WTC11 (cell line): ENCODE results near the gene FCN1. TPM values are rescaled to one million over a fixed set of nuclear protein-coding genes. Genes with fewer than 3 reads are reported as not detected.

ENCODE experiments used
- ATAC-seq: fragments of 200-7000 bp; cut with Tn5 transposase; 2 replicates; pipeline ENCODE4 v1.10.0; 2021; ENCODE audit warnings: mild to moderate bottlenecking, moderate library complexity
- CTCF ChIA-PET: fragments of 300-600 bp; sonication (Branson Sonifier 250); formaldehyde crosslinking; loops from one replicate; lab custom pipeline; 2021; ENCODE audit warnings: antibody characterized with exemption; lab: Charles Lee
- POLR2A ChIA-PET: fragments of 350-600 bp; sonication (Branson Sonifier 250); formaldehyde crosslinking; loops from one replicate; lab custom pipeline; 2021; ENCODE audit warnings: antibody characterized with exemption; lab: Charles Lee
- DNase-seq: peaks from one replicate; pipeline ENCODE4 v3.0.0; 2021; ENCODE audit warnings: low spot score
- H3K27ac Mint-ChIP-seq: 2 replicates; pipeline ENCODE4 v1.8.0; 2021; ENCODE audit warnings: mixed read lengths
- H3K27me3 Mint-ChIP-seq: 2 replicates; pipeline ENCODE4 v1.8.0; 2021; ENCODE audit warnings: low read depth, mild to moderate bottlenecking, moderate library complexity, mixed read lengths
- H3K36me3 Mint-ChIP-seq: 2 replicates; pipeline ENCODE4 v1.8.0; 2021; ENCODE audit warnings: mixed read lengths
- H3K4me1 Mint-ChIP-seq: 2 replicates; pipeline ENCODE4 v1.8.0; 2022; ENCODE audit warnings: mixed read lengths
- H3K4me3 Mint-ChIP-seq: 2 replicates; pipeline ENCODE4 v1.8.0; 2021; ENCODE audit warnings: mild to moderate bottlenecking, moderate library complexity, mixed read lengths
- H3K9me3 Mint-ChIP-seq: 2 replicates; pipeline ENCODE4 v1.8.0; 2021; ENCODE audit warnings: mixed read lengths
- CREB1 ChIP-seq: sonication (generic); formaldehyde crosslinking; IDR thresholded peaks from 2 replicates; pipeline ENCODE4 v1.8.0; 2023; ENCODE audit warnings: mild to moderate bottlenecking, missing genetic modification reagents
- CREM ChIP-seq: sonication (generic); formaldehyde crosslinking; IDR thresholded peaks from 2 replicates; pipeline ENCODE4 v1.8.1; 2022; ENCODE audit warnings: mild to moderate bottlenecking, missing genetic modification reagents, moderate library complexity
- ELF4 ChIP-seq: sonication (generic); formaldehyde crosslinking; IDR thresholded peaks from 2 replicates; pipeline ENCODE4 v1.8.1; 2022; ENCODE audit warnings: low read depth, mild to moderate bottlenecking, moderate library complexity, missing genetic modification reagents
- FOXP1 ChIP-seq: sonication (generic); formaldehyde crosslinking; IDR thresholded peaks from 2 replicates; pipeline ENCODE4 v1.8.0; 2022; ENCODE audit warnings: missing genetic modification reagents, mild to moderate bottlenecking, moderate library complexity, borderline replicate concordance
- IRF2 ChIP-seq: sonication (generic); formaldehyde crosslinking; IDR thresholded peaks from 2 replicates; pipeline ENCODE4 v1.8.0; 2022; ENCODE audit warnings: low read depth, missing genetic modification reagents, borderline replicate concordance
- NR1H2 ChIP-seq: sonication (generic); formaldehyde crosslinking; IDR thresholded peaks from 2 replicates; pipeline ENCODE4 v1.9.0; 2021; ENCODE audit warnings: mild to moderate bottlenecking, moderate library complexity, missing genetic modification reagents
- SMAD4 ChIP-seq: sonication (generic); formaldehyde crosslinking; IDR thresholded peaks from 2 replicates; pipeline ENCODE4 v1.8.0; 2022; ENCODE audit warnings: mild to moderate bottlenecking, missing genetic modification reagents
- TCF7 ChIP-seq: sonication (generic); formaldehyde crosslinking; IDR thresholded peaks from 2 replicates; pipeline ENCODE4 v1.8.0; 2022; ENCODE audit warnings: mild to moderate bottlenecking, low read depth, missing genetic modification reagents, moderate library complexity
- ZNF121 ChIP-seq: sonication (generic); formaldehyde crosslinking; IDR thresholded peaks from 2 replicates; pipeline ENCODE4 v1.8.0; 2023; ENCODE audit warnings: missing genetic modification reagents
- ZNF138 ChIP-seq: sonication (generic); formaldehyde crosslinking; conservative IDR thresholded peaks from 2 replicates; pipeline ENCODE4 v1.8.1; 2022; ENCODE audit warnings: mild to moderate bottlenecking, moderate library complexity, missing genetic modification reagents
- ZNF232 ChIP-seq: sonication (generic); formaldehyde crosslinking; IDR thresholded peaks from 2 replicates; pipeline ENCODE4 v1.8.0; 2022; ENCODE audit warnings: mild to moderate bottlenecking, missing genetic modification reagents
- ZNF263 ChIP-seq: sonication (generic); formaldehyde crosslinking; IDR thresholded peaks from 2 replicates; pipeline ENCODE4 v1.8.1; 2022; ENCODE audit warnings: low read depth, mild to moderate bottlenecking, moderate library complexity, missing genetic modification reagents
- ZNF671 ChIP-seq: fragments of 250-450 bp; sonication (Bioruptor Pico); IDR thresholded peaks from 2 replicates; pipeline ENCODE4 v1.8.0; 2021; ENCODE audit warnings: mild to moderate bottlenecking
- total RNA-seq: library from RNA; stranded (reverse); gene quantifications from 3 replicates; pipeline ENCODE4 v1.2.3, GENCODE V29; 2021
- TF ChIP-seq, protein P1 (sequence below): fragments of 250-450 bp; sonication (Bioruptor Pico); IDR thresholded peaks from 2 replicates; pipeline ENCODE4 v1.9.0; 2021; ENCODE audit warnings: mild to moderate bottlenecking
- TF ChIP-seq, protein P2 (sequence below): sonication (generic); formaldehyde crosslinking; IDR thresholded peaks from 2 replicates; pipeline ENCODE4 v1.8.0; 2022; ENCODE audit warnings: missing genetic modification reagents
- TF ChIP-seq, protein P3 (sequence below): sonication (generic); formaldehyde crosslinking; conservative IDR thresholded peaks from 2 replicates; pipeline ENCODE4 v1.8.1; 2022; ENCODE audit warnings: mild to moderate bottlenecking, missing genetic modification reagents
- TF ChIP-seq, protein P4 (sequence below): sonication (generic); formaldehyde crosslinking; IDR thresholded peaks from 2 replicates; pipeline ENCODE4 v1.8.1; 2023; ENCODE audit warnings: mild to moderate bottlenecking, missing genetic modification reagents, borderline replicate concordance
- TF ChIP-seq, protein P5 (sequence below): sonication (generic); formaldehyde crosslinking; IDR thresholded peaks from 2 replicates; pipeline ENCODE4 v1.8.0; 2022; ENCODE audit warnings: mild to moderate bottlenecking, missing genetic modification reagents
- TF ChIP-seq, protein P6 (sequence below): sonication (generic); formaldehyde crosslinking; IDR thresholded peaks from 2 replicates; pipeline ENCODE4 v1.8.0; 2022; ENCODE audit warnings: mild to moderate bottlenecking, missing genetic modification reagents
- TF ChIP-seq, protein P7 (sequence below): fragments of 250-450 bp; sonication (Bioruptor Pico); IDR thresholded peaks from 2 replicates; pipeline ENCODE4 v2.1.2; 2022; ENCODE audit warnings: mild to moderate bottlenecking, moderate library complexity

The FCN1 gene
- total RNA-seq, 1 experiment from 2014 or later, result not detected

DNA sequence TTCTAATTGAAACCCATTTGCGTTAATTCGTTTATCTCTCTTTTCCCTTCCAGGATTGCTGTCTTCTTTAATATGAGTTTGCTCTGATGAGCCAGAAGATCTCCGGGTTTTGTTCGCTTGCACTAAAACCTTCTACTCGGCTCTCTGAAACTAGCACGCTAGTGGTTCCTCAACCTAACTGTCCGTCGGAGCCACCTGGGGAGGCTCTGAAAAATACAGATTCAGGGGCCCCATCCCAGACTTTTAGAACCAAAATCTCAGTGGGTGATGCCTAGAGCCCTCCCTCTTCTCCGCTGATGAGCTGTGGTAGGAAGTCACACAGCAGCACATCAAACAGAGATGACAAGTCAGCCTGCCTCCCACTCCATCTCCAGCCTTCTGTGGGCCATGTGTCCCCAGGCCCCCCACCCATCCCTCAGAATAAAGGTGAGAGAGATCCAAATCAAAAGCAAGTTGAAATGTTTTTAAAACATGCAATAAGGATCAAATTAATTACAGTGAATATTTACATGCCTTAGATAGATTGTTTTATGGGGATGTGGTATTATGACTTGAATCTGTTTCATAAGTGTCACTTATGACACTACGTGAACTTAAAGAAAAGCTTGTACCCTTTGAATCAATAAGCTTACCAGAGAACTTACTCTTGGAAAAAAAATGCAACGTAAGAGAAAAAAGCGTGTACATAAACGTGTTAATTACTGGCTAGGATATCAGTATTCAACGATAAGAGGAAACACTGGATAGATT is 20.7 kb downstream of the FCN1 start:
- ChIA-PET CTCF (no interaction called here), POLR2A (no interaction called here)
- ATAC-seq, result no peak
- Mint-ChIP-seq H3K36me3 (peaks cover 14% of the 10 kb centered on the region), H3K4me3 (no peak overlapping the region), H3K27me3 (no peaks in the 10 kb centered on the region; the same call in 1 of the 2 replicates), H3K27ac (no peak overlapping the region), H3K9me3 (peaks cover 34% of the 10 kb centered on the region), H3K4me1 (no peaks in the 10 kb centered on the region)
- TF ChIP-seq ZNF138 (CRISPR knock-in tag) (no peak), ZNF121 (no peak), NR1H2 (no peak), IRF2 (CRISPR knock-in tag) (no peak), ELF4 (no peak), CREM (no peak), CREB1 (no peak), SMAD4 (CRISPR knock-in tag) (no peak), TCF7 (no peak), ZNF263 (CRISPR knock-in tag) (no peak), ZNF232 (CRISPR knock-in tag) (no peak), FOXP1 (no peak), ZNF671 (CRISPR knock-in tag) (no peak)
- TF ChIP-seq, protein P1, sequence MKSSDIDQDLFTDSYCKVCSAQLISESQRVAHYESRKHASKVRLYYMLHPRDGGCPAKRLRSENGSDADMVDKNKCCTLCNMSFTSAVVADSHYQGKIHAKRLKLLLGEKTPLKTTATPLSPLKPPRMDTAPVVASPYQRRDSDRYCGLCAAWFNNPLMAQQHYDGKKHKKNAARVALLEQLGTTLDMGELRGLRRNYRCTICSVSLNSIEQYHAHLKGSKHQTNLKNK (CRISPR knock-in tag), result no peak
- TF ChIP-seq, protein P2, sequence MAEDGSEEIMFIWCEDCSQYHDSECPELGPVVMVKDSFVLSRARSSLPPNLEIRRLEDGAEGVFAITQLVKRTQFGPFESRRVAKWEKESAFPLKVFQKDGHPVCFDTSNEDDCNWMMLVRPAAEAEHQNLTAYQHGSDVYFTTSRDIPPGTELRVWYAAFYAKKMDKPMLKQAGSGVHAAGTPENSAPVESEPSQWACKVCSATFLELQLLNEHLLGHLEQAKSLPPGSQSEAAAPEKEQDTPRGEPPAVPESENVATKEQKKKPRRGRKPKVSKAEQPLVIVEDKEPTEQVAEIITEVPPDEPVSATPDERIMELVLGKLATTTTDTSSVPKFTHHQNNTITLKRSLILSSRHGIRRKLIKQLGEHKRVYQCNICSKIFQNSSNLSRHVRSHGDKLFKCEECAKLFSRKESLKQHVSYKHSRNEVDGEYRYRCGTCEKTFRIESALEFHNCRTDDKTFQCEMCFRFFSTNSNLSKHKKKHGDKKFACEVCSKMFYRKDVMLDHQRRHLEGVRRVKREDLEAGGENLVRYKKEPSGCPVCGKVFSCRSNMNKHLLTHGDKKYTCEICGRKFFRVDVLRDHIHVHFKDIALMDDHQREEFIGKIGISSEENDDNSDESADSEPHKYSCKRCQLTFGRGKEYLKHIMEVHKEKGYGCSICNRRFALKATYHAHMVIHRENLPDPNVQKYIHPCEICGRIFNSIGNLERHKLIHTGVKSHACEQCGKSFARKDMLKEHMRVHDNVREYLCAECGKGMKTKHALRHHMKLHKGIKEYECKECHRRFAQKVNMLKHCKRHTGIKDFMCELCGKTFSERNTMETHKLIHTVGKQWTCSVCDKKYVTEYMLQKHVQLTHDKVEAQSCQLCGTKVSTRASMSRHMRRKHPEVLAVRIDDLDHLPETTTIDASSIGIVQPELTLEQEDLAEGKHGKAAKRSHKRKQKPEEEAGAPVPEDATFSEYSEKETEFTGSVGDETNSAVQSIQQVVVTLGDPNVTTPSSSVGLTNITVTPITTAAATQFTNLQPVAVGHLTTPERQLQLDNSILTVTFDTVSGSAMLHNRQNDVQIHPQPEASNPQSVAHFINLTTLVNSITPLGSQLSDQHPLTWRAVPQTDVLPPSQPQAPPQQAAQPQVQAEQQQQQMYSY (CRISPR knock-in tag), result no peak
- TF ChIP-seq, protein P3, sequence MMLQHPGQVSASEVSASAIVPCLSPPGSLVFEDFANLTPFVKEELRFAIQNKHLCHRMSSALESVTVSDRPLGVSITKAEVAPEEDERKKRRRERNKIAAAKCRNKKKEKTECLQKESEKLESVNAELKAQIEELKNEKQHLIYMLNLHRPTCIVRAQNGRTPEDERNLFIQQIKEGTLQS (CRISPR knock-in tag), result no peak
- TF ChIP-seq, protein P4, sequence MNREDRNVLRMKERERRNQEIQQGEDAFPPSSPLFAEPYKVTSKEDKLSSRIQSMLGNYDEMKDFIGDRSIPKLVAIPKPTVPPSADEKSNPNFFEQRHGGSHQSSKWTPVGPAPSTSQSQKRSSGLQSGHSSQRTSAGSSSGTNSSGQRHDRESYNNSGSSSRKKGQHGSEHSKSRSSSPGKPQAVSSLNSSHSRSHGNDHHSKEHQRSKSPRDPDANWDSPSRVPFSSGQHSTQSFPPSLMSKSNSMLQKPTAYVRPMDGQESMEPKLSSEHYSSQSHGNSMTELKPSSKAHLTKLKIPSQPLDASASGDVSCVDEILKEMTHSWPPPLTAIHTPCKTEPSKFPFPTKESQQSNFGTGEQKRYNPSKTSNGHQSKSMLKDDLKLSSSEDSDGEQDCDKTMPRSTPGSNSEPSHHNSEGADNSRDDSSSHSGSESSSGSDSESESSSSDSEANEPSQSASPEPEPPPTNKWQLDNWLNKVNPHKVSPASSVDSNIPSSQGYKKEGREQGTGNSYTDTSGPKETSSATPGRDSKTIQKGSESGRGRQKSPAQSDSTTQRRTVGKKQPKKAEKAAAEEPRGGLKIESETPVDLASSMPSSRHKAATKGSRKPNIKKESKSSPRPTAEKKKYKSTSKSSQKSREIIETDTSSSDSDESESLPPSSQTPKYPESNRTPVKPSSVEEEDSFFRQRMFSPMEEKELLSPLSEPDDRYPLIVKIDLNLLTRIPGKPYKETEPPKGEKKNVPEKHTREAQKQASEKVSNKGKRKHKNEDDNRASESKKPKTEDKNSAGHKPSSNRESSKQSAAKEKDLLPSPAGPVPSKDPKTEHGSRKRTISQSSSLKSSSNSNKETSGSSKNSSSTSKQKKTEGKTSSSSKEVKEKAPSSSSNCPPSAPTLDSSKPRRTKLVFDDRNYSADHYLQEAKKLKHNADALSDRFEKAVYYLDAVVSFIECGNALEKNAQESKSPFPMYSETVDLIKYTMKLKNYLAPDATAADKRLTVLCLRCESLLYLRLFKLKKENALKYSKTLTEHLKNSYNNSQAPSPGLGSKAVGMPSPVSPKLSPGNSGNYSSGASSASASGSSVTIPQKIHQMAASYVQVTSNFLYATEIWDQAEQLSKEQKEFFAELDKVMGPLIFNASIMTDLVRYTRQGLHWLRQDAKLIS, result no peak
- TF ChIP-seq, protein P5, sequence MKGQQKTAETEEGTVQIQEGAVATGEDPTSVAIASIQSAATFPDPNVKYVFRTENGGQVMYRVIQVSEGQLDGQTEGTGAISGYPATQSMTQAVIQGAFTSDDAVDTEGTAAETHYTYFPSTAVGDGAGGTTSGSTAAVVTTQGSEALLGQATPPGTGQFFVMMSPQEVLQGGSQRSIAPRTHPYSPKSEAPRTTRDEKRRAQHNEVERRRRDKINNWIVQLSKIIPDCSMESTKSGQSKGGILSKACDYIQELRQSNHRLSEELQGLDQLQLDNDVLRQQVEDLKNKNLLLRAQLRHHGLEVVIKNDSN (CRISPR knock-in tag), result no peak
- TF ChIP-seq, protein P6, sequence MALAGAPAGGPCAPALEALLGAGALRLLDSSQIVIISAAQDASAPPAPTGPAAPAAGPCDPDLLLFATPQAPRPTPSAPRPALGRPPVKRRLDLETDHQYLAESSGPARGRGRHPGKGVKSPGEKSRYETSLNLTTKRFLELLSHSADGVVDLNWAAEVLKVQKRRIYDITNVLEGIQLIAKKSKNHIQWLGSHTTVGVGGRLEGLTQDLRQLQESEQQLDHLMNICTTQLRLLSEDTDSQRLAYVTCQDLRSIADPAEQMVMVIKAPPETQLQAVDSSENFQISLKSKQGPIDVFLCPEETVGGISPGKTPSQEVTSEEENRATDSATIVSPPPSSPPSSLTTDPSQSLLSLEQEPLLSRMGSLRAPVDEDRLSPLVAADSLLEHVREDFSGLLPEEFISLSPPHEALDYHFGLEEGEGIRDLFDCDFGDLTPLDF (CRISPR knock-in tag), result no peak
- TF ChIP-seq, protein P7, sequence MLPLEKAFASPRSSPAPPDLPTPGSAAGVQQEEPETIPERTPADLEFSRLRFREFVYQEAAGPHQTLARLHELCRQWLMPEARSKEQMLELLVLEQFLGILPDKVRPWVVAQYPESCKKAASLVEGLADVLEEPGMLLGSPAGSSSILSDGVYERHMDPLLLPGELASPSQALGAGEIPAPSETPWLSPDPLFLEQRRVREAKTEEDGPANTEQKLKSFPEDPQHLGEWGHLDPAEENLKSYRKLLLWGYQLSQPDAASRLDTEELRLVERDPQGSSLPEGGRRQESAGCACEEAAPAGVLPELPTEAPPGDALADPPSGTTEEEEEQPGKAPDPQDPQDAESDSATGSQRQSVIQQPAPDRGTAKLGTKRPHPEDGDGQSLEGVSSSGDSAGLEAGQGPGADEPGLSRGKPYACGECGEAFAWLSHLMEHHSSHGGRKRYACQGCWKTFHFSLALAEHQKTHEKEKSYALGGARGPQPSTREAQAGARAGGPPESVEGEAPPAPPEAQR (CRISPR knock-in tag), result no peak
- no peak for DNase-seq
